Brain microvascular endothelial cell (primary cell): Measurements from ENCODE around the gene ADCK1.

Experiments used
- DNase-seq: peaks from one replicate; pipeline ENCODE4 v3.0.0-alpha.2; 2020
- H3K27ac ChIP-seq: fragments of 250-450 bp; sonication (Bioruptor Pico); 2 replicates; pipeline ENCODE4 v1.5.1; 2020; ENCODE audit warnings: mild to moderate bottlenecking, moderate library complexity
- H3K27me3 ChIP-seq: fragments of 250-450 bp; sonication (Bioruptor Pico); replicated peaks from 2 replicates; pipeline ENCODE4 v1.5.1; 2020; ENCODE audit warnings: mild to moderate bottlenecking
- H3K36me3 ChIP-seq: fragments of 250-450 bp; sonication (Bioruptor Pico); replicated peaks from 2 replicates; pipeline ENCODE4 v1.5.1; 2020; ENCODE audit warnings: mild to moderate bottlenecking
- H3K4me3 ChIP-seq: 2 replicates; pipeline ENCODE4 v1.5.1; 2011; ENCODE audit warnings: low read depth, mild to moderate bottlenecking, control low read depth, low read length, moderate library complexity
- in situ Hi-C: cut with HindIII; loops from 2 replicates; pipeline ENCODE4 v1.10.0; 2017; ENCODE audit warnings: low sequenced_read_pairs, low pct_ligation_motif_present
- TF ChIP-seq, protein P1 (sequence below): IDR thresholded peaks from 2 replicates; pipeline ENCODE4 v1.5.1; 2011; ENCODE audit warnings: low read depth, mild to moderate bottlenecking, moderate library complexity, low read length, control low read depth, inconsistent platforms; ENCODE audit errors: missing control alignments

Gene ADCK1

DNA sequence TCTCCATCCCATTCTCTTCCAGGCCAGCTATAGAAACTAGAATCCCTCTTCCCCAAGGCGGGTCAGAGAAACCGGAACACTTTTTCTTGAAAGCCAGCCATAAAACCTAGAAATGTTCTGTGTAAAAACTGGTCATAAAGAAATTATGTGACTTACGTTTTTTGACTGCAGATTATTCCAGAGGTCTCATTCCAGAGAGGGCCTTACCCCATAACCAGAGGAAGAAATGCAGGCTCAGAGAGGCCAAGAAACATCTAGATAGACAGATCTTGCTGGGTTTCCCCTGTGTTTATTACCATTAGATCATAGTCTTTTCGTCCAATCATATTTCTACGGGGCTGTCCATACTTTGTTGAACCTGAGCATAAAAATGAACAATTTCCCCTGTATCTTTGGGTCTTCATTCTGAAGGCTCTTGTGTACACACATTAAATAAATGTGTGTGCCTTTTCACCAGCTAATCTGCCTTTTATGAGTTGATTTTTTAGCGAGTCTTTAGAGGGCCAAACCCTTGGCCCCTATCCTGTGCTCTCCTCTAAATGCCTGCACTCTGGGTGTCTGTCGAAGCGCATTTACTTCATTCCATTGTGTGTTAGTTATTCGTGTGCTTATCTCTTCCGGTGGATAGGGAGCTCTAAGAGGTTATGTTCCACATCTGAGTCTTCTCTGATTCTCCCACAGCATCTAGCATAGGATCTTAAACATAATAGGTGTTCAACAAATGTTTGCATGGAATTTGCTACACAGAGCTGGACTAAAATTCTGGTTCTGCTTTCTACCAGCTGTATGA is 163.0 kb downstream of the ADCK1 start:
- in situ Hi-C loops = no loop called here
- peaks cover 11% of the 10 kb centered on the region for H3K27me3 ChIP-seq
- DNase-seq = no peak
- H3K27ac ChIP-seq = no peak overlapping the region
- H3K36me3 ChIP-seq = no peaks in the 10 kb centered on the region
- no peak overlapping the region for H3K4me3 ChIP-seq
- TF ChIP-seq, protein P1, sequence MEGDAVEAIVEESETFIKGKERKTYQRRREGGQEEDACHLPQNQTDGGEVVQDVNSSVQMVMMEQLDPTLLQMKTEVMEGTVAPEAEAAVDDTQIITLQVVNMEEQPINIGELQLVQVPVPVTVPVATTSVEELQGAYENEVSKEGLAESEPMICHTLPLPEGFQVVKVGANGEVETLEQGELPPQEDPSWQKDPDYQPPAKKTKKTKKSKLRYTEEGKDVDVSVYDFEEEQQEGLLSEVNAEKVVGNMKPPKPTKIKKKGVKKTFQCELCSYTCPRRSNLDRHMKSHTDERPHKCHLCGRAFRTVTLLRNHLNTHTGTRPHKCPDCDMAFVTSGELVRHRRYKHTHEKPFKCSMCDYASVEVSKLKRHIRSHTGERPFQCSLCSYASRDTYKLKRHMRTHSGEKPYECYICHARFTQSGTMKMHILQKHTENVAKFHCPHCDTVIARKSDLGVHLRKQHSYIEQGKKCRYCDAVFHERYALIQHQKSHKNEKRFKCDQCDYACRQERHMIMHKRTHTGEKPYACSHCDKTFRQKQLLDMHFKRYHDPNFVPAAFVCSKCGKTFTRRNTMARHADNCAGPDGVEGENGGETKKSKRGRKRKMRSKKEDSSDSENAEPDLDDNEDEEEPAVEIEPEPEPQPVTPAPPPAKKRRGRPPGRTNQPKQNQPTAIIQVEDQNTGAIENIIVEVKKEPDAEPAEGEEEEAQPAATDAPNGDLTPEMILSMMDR = no peak

DNA sequence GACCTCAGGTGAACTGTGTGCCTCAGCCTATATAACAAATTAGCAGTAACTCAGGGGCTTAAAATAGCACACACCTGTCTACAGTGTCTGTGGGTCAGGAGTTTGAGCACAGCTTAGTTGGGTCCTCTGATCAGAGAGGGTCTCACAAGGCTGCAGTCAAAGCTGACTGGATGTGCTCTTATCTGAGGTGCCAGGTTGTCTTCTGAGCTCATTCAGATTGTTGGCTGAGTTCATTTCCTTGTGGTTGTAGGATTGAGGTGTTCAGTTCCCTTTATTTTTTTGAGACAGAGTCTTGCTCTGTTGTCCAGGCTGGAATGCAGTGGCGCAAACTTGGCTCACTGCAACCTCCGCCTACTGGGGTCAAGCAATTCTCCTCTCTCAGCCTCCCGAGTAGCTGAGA is 164.7 kb downstream of the ADCK1 start:
- no peak overlapping the region for H3K4me3 ChIP-seq
- no peak for DNase-seq
- H3K27ac ChIP-seq = no peak overlapping the region
- TF ChIP-seq, protein P1 = no peak
- in situ Hi-C loops = no loop called here
- H3K36me3 ChIP-seq = no peaks in the 10 kb centered on the region
- H3K27me3 ChIP-seq = peaks cover 11% of the 10 kb centered on the region

DNA sequence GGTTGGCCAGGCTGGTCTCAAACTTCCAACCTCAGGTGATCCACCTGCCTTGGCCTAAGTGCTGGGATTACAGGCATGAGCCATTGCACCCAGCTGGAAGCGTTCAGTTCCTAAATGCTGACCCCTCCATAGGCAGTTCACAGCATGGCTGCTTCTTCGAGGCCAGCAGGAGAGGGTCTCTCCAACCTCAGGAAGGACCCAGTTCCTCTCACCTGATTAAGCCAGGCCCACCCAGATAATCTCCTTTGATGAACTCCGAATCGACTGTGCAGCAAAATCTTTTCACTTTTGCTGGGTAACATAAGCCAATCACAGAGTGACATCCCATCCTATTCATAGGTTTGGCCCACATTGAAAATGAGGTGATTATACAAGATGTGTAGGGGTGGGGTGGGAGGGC is 165.1 kb downstream of the ADCK1 start:
- Histone ChIP-seq H3K27ac (no peak overlapping the region), H3K4me3 (no peak overlapping the region), H3K36me3 (no peaks in the 10 kb centered on the region), H3K27me3 (peaks cover 11% of the 10 kb centered on the region)
- DNase-seq = no peak
- TF ChIP-seq, protein P1 = no peak
- in situ Hi-C loops = no loop called here

DNA sequence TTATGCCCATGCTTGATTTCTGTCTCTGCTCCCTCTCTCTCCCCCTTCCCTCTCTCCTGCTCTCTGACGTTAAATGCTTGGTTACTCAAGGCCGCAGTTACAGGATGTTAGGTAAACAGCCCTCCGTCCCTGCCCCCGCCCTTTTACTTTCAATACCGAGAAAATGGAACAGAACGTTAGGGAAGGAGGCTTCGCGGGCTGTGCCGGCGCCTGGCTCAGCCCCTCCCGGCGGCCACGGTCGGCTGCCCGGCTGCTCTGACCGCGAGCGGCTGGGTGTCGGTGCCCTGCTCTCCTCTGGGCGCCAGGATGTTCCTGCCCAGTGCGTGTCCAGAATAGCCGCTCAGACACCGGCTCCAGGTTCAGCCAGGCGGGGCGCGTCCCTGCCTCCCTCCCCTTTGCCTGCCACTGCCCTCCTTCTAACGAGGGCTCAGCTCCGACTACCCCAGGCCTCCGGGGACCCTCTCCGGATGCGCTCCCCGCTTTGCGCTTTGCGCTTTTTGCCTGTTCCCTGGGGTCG is 166.1 kb downstream of the ADCK1 start:
- H3K36me3 ChIP-seq = no peaks in the 10 kb centered on the region
- in situ Hi-C loops = no loop called here
- peak overlapping the region; percentile 22 for H3K4me3 ChIP-seq
- H3K27me3 ChIP-seq = peaks cover 11% of the 10 kb centered on the region
- H3K27ac ChIP-seq = no peak overlapping the region
- TF ChIP-seq, protein P1 = no peak
- DNase-seq = peak; percentile 12

DNA sequence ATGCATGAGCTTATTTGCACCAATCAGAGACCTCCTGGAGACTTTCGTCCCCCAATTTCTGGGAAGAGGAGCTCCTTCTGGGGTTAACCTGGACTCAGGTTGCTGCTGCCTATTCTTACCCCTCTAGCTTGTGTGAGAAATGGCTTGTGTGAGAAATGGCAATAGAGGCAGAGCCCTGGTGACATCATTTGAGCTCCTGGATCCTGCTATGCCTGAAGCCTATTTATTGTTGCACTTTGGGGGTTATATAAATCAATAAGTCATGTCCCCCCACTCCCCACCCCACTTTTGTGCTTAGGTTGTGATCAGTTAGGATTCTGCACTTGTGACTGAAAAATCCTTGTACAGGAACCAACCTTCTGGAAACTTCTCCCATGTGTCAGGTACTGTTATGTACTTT is 167.2 kb downstream of the ADCK1 start:
- Histone ChIP-seq H3K4me3 (no peak overlapping the region), H3K36me3 (no peaks in the 10 kb centered on the region), H3K27ac (no peak overlapping the region), H3K27me3 (peaks cover 11% of the 10 kb centered on the region)
- no peak for DNase-seq
- in situ Hi-C loops = no loop called here
- TF ChIP-seq, protein P1 = no peak
